ENCODE results near the gene CYP24A1.

The CYP24A1 gene

GRCh38 chr20:54114109-54114508 is 59.7 kb downstream of the CYP24A1 start:
- H3K27me3 ChIP-seq (ENCODE audit: insufficient read depth, low read length, poor library complexity), result peaks cover 32% of the 10 kb centered on the region
- no peak overlapping the region for H2AFZ ChIP-seq (ENCODE audit: low read depth, low read length)
- H4K20me1 ChIP-seq (ENCODE audit: insufficient read depth, low read length), result no peaks in the 10 kb centered on the region
- H3K9ac ChIP-seq (ENCODE audit: low read depth, low read length), result no peak overlapping the region
- H3K4me1 ChIP-seq (ENCODE audit: insufficient read depth, low read length), result no peaks in the 10 kb centered on the region
- no peak overlapping the region for H3K4me3 ChIP-seq (ENCODE audit: low read depth in 1 of 2, low read length in 2 of 2)
- H3K36me3 ChIP-seq (ENCODE audit: insufficient read depth, low read length), result no peaks in the 10 kb centered on the region
- DNase-seq, result no peak
- H3K4me2 ChIP-seq (ENCODE audit: insufficient read depth, low read length), result no peak overlapping the region
- TF ChIP-seq EZH2 (IDR thresholded peaks at IDR 0.05; ENCODE audit: borderline replicate concordance, low read depth, low read length, severe bottlenecking) (no peak), CTCF (IDR thresholded peaks at IDR 0.05; ENCODE audit: borderline replicate concordance, extremely low read depth, low read length, poor library complexity, severe bottlenecking) (no peak)
- H3K27ac ChIP-seq (ENCODE audit: low read length), result no peak overlapping the region
- ATAC-seq (ENCODE audit: insufficient read depth, low read depth), result no peak
- no peaks in the 10 kb centered on the region for H3K79me2 ChIP-seq (ENCODE audit: insufficient read depth, low read length)
- no peaks in the 10 kb centered on the region for H3K9me3 ChIP-seq (ENCODE audit: insufficient read depth, low read length, severe bottlenecking)

- no peak overlapping the region for H3K4me3 ChIP-seq (ENCODE audit: low read depth in 1 of 2, low read length in 2 of 2)
- no peak for TF ChIP-seq EZH2 (IDR thresholded peaks at IDR 0.05; ENCODE audit: borderline replicate concordance, low read depth, low read length, severe bottlenecking)
- no peak for TF ChIP-seq CTCF (IDR thresholded peaks at IDR 0.05; ENCODE audit: borderline replicate concordance, extremely low read depth, low read length, poor library complexity, severe bottlenecking)
- no peak overlapping the region for H3K4me2 ChIP-seq (ENCODE audit: insufficient read depth, low read length)
Measured at GRCh38 chr20:54113566-54113965, 60.2 kb downstream of the CYP24A1 start.

GRCh38 chr20:54112221-54112884 is 61.4 kb downstream of the CYP24A1 start:
- Histone ChIP-seq H3K27me3 (ENCODE audit: insufficient read depth, low read length, poor library complexity) (peaks cover 18% of the 10 kb centered on the region), H3K9ac (ENCODE audit: low read depth, low read length) (no peak overlapping the region), H3K4me3 (ENCODE audit: low read depth in 1 of 2, low read length in 2 of 2) (no peak overlapping the region), H2AFZ (ENCODE audit: low read depth, low read length) (no peak overlapping the region), H3K27ac (ENCODE audit: low read length) (no peak overlapping the region), H3K4me1 (ENCODE audit: insufficient read depth, low read length) (no peaks in the 10 kb centered on the region), H3K36me3 (ENCODE audit: insufficient read depth, low read length) (no peaks in the 10 kb centered on the region), H3K9me3 (ENCODE audit: insufficient read depth, low read length, severe bottlenecking) (no peaks in the 10 kb centered on the region), H3K4me2 (ENCODE audit: insufficient read depth, low read length) (no peak overlapping the region), H4K20me1 (ENCODE audit: insufficient read depth, low read length) (no peaks in the 10 kb centered on the region), H3K79me2 (ENCODE audit: insufficient read depth, low read length) (no peaks in the 10 kb centered on the region)
- DNase-seq (no peak), ATAC-seq (ENCODE audit: insufficient read depth, low read depth) (no peak)
- TF ChIP-seq EZH2 (IDR thresholded peaks at IDR 0.05; ENCODE audit: borderline replicate concordance, low read depth, low read length, severe bottlenecking), result no peak
- TF ChIP-seq CTCF (IDR thresholded peaks at IDR 0.05; ENCODE audit: borderline replicate concordance, extremely low read depth, low read length, poor library complexity, severe bottlenecking), result no peak

More at GRCh38 chr20:54113566-54113965, 60.2 kb downstream of the CYP24A1 start:
- Histone ChIP-seq H3K36me3 (ENCODE audit: insufficient read depth, low read length) (no peaks in the 10 kb centered on the region), H3K4me1 (ENCODE audit: insufficient read depth, low read length) (no peaks in the 10 kb centered on the region), H3K79me2 (ENCODE audit: insufficient read depth, low read length) (no peaks in the 10 kb centered on the region), H3K9ac (ENCODE audit: low read depth, low read length) (no peak overlapping the region), H3K27me3 (ENCODE audit: insufficient read depth, low read length, poor library complexity) (peaks cover 27% of the 10 kb centered on the region), H2AFZ (ENCODE audit: low read depth, low read length) (no peak overlapping the region), H3K27ac (ENCODE audit: low read length) (no peak overlapping the region), H3K9me3 (ENCODE audit: insufficient read depth, low read length, severe bottlenecking) (no peaks in the 10 kb centered on the region), H4K20me1 (ENCODE audit: insufficient read depth, low read length) (no peaks in the 10 kb centered on the region)
- no peak for ATAC-seq (ENCODE audit: insufficient read depth, low read depth)
- DNase-seq, result no peak
